Gastrocnemius medialis (tissue), 4 donors: Measurements from ENCODE around the gene ACVR1B.

Source experiments
- POLR2A ChIP-seq, 2 donors: fragments of 450-650 bp; IDR thresholded peaks; one replicate each; pipeline ENCODE4 v1.6.1; 2017; ENCODE audit warnings: antibody characterized with exemption in 2 of 2, mild to moderate bottlenecking in 2 of 2, moderate library complexity in 2 of 2
- TF ChIP-seq, protein P1 (sequence below), 5 experiments: fragments of 450-650 bp in 3 of 5; fragments of 200-600 bp in 2 of 5; sonication (generic) in 2 of 5; IDR thresholded peaks in 4 of 5; conservative IDR thresholded peaks in 1 of 5; 1 replicate in 4 of 5; 2 replicates in 1 of 5; pipeline ENCODE4 v1.5.1; 2016 to 2019; ENCODE audit warnings: antibody characterized with exemption in 5 of 5, mild to moderate bottlenecking in 3 of 5, moderate library complexity in 3 of 5

DNA sequence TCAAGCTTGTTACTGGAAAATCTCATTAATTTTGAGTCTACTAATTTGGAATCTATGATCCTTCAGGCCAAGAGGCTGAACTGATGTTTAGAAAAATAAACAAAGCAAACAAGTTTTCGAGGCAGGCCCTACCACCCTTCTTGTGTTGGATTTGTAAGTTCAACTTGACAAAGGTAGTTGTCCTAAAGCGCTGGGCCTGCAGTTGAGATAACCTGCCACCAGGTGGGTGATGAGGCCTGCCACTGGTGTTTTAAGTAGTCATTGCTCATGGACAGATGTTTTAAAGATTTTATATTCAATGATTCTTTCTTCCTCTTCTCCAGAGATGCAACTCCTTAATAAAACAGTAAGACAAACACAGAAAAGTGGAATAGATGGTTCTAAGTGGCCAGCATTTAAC is 24.8 kb upstream of the ACVR1B start:
- TF ChIP-seq, protein P1, sequence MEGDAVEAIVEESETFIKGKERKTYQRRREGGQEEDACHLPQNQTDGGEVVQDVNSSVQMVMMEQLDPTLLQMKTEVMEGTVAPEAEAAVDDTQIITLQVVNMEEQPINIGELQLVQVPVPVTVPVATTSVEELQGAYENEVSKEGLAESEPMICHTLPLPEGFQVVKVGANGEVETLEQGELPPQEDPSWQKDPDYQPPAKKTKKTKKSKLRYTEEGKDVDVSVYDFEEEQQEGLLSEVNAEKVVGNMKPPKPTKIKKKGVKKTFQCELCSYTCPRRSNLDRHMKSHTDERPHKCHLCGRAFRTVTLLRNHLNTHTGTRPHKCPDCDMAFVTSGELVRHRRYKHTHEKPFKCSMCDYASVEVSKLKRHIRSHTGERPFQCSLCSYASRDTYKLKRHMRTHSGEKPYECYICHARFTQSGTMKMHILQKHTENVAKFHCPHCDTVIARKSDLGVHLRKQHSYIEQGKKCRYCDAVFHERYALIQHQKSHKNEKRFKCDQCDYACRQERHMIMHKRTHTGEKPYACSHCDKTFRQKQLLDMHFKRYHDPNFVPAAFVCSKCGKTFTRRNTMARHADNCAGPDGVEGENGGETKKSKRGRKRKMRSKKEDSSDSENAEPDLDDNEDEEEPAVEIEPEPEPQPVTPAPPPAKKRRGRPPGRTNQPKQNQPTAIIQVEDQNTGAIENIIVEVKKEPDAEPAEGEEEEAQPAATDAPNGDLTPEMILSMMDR (IDR thresholded peaks at IDR 0.05 in 4 of 5, conservative IDR thresholded peaks at IDR 0.05 in 1 of 5), result peak in 2 of 5 experiments; percentile 29 to 42
- no peak for TF ChIP-seq POLR2A (IDR thresholded peaks at IDR 0.05)
